CD4-positive, alpha-beta T cell treated with Interleukin-10 for 1 hour (primary cell): ENCODE results near the gene ZNF821.
"Not testable (repeated sequence)": the region's sequence is repeated elsewhere in the genome, so short reads cannot be mapped to it uniquely, and the experiment has no call there.

Experiments used
- DNase-seq: peaks from one replicate; pipeline ENCODE4 v3.0.0-alpha.2; 2020

ZNF821 gene, protein sequence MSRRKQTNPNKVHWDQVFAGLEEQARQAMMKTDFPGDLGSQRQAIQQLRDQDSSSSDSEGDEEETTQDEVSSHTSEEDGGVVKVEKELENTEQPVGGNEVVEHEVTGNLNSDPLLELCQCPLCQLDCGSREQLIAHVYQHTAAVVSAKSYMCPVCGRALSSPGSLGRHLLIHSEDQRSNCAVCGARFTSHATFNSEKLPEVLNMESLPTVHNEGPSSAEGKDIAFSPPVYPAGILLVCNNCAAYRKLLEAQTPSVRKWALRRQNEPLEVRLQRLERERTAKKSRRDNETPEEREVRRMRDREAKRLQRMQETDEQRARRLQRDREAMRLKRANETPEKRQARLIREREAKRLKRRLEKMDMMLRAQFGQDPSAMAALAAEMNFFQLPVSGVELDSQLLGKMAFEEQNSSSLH

DNA sequence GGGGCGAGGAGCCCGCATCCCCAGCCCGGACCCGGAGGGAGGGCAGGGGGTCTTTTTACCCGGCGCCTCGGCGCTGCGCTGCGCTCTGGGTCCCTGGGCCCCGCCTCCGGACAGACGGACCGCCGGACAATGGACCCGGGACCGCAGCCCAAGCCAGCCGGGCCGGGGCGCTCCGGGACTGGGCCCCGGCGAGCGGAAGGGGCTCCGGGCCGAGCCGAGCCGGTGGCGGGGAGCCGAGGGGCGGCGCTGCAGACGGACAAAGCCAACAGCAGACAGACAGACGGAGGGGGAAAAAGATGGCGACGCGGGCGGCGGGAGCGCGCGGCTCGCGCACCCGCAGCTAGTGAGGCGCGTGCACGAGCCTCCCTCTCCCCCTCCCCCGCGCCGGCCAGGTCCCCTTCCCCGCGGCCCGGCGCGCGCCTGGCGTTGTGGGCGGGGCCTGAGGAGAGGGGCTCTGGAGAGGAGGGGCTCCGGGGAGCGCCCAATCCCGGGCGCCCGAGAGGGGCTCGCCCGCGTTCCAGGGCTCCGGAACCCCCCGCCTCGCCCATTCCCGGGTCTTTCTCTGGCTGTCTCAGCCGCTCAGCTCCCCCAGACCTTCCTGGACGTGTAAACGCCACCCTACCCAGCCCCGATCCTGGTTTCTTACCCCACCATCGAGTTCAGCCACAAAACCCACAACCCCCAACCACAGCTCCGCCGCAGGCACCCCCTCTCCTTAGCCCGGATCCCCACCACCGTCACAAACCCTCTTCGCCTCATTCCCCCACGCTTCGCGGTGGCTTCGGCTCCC, at the start of gene ZNF821:
ZNF821 (minus strand) TSS at position 334 of the 790 bp plus-strand sequence. CDS start 4,236 bp downstream, outside the sequence.
- DNase-seq = peak; percentile 82

DNA sequence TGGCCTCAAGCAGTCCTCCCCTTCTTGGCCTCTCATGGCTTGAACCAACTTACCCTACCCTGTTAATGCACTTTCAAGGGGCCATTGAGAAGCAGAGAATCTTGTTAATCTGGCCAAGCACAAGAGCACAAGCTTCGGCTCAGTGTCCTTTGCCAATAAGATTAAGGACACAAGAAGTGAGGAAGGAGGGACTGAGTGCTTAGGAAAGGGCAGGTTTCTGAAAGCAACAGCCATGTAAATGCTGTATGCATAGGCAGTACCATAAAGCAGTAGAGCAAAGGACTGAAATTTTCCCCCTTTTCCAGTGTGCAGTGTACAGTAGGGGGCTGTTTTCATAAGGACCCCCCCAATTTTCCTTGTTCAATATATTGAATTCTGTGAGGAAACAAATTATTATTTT, 49.0 kb upstream of the ZNF821 start:
- DNase-seq = no peak

DNA sequence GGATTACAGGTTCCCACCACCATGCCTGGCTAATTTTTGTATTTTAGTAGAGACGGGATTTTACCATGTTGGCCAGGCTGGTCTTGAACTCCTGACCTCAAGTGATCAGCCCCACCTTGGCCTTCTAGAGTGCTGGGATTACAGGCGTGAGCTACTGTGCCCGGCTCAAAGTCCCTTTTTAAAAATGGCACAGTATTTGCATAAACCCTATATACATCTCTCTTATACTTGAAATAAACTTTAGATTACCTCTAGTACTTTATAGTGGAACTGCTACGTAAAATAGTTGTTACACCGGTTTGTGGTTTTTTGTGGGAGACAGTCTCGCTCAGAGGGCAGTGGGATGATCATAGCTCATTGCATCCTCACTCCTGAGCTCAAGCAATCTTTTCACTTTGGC, 47.6 kb upstream of the ZNF821 start:
- no peak for DNase-seq

DNA sequence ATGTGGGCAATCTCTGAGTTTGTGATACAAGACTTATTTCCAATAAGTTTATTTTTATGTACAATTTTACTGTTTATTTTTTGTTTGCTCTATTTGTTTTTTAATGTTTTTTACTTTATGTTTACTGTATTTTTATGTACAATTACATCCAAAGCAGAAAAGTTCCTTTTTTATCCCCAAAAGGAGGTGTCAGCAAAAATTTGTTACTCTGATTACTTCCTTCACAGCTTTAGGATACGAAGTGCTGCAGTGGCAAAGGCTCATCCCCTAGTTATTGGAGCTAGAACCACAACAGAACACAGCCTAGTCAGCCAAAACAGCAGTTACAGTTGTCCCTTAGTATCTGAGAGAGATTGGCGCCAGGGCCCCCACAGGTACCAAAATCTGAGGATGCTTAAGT, 47.0 kb upstream of the ZNF821 start:
- no peak for DNase-seq

DNA sequence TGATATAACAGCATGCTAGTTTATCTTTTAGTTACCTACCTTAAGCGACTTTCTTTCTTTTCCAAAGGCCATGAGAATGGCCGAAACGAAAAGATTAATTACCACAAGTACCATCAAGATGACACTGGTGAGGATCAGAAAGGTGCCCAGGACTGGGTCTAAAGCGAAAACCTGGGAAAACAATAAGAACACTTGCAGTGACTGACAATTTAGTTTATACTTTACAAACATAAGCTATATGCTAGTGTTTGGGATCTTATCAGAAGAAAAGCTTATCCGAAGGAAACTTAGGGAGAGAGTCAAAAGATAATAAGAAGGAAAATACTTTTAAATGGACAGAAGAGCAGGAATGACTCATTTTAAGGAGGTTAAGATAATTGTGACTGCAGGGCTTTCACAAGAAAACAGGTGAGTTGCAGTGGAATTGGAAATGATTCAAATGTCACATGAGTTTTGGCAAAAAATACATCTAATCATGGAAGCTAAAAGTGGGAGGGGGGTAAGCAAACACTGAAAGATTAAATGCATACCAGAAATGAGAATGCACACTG, 46.1 kb upstream of the ZNF821 start:
- no peak for DNase-seq

DNA sequence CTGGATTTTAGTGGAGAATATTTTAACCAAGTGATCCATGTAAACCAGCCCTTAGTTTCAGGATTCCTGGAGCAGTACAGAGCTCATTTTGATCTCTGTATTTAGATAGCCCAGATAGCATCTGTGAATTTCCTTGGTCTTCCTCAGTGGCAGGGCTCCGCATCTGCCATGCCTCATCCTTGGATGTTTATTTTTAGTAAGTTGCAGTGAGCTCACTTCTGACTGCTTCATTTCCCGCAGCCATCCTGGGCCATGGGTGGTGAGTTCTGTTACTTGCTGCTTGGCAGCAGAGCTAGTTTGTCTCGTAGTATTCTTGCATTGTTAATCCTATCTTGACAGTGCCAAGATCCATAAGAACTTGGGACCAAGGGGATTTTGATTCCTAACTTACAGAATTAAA, 45.1 kb upstream of the ZNF821 start:
- DNase-seq = no peak

DNA sequence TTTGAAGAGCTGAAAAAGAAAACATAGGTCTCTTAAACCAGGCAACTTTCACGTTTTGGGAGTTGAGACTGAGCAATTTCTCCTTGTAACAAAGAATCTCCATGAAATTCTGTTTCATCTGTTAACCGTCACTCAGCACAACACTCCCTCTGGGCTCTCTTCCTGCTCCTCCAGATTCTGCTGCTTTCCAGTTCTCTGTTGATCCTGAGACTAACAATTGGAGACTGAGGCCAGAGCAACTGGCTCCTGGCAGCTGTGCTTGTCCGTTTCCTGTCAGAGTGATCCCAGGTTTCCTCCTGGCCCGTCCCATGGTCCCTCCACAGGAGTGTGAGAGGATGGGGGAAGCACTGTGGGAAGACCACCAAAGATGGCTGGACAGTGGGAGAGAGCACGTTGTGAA, 43.8 kb upstream of the ZNF821 start:
- no peak for DNase-seq

DNA sequence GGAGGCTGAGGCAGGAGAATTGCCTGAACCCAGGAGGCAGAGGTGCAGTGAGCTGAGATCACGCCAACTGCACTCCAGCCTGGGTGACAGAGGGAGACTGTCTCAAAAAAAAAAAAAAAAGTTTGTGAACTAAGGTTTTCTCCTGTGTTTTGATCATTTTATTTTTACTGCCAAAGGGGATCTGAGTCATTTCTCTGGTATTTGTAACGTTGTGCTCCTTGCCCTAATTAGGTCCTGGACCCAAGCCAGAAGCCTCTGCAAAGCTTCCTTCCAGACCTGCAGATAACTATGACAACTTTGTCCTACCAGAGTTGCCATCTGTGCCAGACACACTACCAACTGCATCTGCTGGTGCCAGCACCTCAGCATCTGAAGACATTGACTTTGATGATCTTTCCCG, 43.4 kb upstream of the ZNF821 start:
- DNase-seq = no peak

DNA sequence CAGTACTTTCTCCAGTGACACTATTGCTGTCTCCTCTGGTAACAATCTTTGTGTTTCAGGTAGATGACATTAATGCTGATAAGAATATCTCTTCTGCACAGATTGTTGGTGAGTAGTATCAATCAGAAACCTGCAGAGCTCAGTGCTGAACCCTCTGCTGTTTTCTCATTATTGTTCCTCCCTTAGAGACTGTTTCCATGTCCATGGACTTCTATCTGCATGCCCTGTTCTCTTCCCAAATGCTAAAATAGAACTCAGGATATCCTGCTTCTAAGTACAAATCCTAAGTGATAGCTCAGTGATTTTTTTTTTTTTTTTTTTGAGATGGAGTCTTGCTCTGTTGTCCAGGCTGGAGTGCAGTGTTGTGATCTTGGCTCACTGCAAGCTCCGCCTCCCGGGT, 40.7 kb upstream of the ZNF821 start:
- DNase-seq = no peak

DNA sequence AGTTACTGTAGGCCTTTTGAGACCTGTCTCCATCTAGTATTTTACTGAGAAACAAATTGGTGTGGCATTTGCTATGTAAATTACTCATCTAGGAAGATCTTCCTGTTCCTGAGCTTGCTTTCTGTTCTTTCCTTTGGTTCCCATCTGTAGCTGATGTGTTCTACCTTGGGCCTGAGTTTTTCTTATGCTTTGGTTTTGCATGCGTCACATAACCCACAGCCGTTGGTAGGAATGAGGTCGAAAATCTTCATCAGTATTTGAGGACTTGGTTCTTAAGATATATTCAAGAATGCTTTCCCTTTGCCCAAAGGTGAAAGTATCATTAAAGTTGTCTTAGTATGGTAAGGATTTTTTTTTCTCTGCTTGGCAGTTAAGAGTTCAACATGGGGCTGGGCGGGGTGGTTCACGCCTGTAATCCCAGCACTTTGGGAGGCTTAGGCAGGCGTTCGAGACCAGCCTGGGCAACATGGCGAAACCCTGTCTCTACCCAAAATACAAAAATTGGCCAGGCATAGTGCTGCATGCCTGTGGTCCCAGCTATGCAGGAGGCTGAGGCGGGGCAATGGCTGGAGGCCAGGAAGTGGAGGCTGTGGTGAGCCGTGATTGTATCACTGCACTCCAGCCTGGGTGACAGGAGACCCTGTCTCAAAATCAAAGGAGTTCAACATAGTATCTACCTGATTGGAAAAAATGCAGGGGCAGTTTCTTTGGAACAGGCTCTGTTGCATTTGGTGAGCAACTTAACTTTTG, 40.1 kb upstream of the ZNF821 start:
- DNase-seq = no peak

DNA sequence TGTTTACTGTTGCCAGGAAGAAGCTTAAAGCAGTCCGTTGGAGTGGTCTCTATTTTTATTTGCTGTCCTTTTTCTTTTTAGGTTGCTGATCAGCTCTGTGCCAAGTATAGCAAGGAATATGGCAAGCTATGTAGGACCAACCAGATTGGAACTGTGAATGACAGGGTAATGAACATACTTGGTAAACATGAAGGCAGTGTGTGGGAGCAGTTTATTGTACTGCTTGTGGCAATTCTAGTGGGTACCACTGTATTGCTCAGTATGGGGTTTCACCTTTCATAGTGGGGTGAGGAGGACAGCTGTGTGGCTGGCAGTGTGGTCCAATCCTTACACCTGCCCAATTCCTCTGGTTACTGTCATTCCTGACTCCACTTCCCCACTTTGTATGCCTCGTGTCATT, 36.7 kb upstream of the ZNF821 start:
- DNase-seq = no peak

DNA sequence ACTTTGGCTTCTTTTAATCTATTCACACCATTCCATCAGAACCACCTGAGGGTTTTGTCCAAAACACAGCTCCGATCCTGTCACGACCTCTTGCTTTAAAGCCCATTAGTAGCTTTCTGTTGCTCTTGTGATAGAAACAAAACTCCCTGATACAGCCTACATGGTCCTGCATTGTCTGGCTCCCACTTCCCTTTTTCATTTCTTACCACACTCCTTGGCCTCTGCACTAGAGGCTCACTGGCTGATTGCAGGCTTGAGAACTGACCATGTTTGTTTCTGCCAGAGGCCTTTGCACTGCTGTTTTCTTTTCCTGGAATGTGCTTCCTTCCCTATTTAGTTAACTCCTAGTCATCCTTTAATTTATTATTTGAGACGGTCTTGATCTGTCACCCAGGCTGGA, 35.1 kb upstream of the ZNF821 start:
- no peak for DNase-seq

DNA sequence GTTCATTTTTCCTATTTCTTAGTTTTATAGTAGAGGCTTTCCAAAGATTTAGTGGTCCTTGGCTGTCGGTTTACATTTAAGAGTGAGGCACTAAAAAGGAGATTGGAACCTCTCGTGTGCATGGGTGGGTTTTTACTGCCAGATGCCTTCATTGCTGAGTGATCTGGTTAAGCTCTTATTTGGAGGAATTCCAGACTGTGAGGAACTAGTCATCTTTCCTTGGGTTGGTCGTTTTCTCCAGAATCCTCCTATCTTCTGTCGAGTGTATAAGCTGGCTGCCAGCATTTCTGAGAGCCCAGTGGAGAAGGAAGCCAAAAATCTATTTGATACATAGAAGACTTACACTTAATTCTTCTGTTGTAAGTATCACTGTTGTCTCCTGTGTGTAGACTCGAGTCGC, 33.9 kb upstream of the ZNF821 start:
- DNase-seq = no peak

DNA sequence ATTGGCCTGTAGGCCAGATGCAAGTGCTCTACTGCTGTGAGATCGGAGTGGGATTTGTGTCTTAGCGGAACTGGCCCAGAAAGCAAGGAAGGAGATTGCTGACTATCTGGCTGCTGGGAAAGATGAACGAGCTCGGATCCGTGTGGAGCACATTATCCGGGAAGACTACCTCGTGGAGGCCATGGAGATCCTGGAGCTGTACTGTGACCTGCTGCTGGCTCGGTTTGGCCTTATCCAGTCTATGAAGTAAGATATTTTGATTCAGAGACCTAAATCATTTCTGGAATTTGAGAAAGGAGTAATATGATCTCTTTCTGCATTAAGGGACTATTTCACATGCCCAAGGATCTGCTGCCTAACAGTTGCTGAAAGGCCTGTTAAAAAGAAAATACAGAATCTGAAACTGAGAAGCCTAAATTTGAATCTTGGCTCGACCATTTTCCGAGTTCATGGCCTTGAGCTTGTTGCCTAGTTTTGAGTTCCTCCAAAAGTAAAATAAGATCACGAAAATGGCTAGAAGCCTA, 32.5 kb upstream of the ZNF821 start:
- DNase-seq = no peak

DNA sequence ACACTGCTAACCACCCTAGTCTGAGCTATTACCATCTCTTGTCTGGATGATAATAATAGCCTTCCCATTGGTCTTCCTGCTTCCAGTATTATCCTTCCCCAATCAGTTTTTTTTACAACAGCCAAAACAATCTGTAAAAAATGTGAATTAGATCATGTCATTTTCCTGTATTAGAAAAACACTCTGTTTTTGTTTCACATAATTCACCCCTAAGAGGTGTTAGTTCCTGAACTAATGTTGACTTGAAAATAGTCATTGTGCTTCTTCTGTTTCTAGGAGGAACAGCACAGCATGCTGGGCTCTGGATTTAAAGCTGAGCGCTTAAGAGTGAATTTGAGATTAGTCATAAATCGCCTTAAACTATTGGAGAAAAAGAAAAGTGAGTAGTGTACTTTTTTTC, 31.4 kb upstream of the ZNF821 start:
- no peak for DNase-seq

DNA sequence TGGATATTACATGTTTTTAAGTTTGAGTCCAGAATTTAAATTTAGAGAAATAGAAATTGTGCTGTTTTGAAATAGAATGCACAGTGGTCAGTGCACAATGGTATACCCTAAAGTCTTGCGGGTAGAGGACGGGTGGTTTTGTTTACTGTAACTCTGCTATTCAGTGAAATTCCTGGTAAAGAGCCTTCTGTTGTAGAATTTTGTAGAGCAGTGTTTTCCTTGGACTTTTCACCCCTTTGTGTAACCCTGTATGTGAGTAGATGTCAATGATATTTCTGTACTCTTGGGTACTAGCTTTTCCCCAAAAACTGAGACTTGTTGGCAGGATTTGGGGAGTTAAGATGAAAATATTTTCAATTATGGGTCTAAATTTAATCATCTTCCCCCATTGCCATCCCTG, 30.8 kb upstream of the ZNF821 start:
- DNase-seq = no peak

DNA sequence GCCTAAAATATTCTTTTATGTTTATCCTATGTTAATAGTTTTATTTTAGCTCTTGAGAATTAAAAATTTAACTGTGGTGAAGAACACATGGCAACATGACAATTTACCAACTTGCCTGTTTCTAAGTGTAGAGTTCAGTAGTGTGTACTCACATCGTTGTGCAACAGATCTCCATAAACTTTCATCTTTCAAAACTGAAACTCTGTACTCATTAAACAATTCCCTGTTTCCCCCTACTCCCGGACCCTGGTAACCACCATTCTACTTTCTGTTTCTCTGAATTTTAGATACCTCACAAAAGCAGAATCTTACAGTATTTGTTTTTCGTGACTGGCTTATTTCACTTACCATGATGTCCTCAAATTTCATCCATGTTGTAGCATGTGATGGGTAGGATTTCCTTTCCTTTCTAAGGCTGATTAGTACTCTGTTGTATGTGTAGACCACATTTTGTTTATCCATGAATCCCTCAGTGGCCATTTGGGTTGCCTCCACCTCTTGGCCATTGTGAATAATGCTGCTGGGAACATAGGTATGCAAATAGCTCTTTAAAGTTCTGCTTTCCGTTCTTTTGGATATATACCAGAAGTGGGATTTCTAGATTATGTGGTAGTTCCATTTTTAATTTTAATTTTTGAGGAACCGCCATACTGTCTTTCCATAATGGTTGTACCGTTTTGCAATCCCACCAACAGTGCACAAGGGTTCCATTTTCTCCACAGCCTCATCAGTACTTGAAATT, 28.7 kb upstream of the ZNF821 start:
- no peak for DNase-seq

DNA sequence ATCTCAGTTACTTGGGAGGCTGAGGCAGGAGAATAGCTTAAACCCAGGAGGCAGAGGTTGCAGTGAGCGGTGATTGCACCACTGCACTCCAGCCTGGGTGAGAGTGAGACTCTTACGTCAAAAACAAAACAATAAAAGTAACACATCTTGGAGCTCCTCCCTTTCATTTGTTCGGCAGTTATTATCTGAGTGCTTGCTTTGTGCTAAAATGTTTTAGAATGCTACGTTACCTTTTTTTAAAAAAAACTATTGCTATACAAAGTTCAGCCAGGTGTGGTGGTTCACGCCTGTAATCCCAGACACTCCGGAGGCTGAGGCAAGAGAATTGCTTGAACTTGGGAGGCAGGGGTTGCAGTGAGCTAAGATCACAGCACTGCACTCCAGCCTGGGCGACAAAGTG, 27.1 kb upstream of the ZNF821 start:
- no peak for DNase-seq

DNA sequence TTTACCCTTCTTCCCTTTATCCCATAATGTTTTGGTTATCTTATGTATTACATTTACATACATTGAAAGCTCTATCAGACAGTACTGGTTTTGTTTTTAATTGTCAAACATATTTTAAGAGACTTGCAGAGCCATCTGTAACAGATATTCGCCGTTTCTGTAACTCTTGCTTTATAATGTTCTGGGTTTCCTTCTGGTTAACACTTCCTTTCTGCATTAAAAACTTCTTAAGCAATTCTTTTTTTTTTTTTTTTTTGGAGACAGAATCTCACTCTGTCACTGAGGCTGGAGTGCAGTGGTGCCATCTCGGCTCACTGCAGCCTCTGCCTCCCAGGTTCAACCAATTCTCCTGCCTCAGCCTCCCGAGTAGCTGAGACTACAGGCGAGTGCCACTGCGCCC, 21.8 kb upstream of the ZNF821 start:
- not testable (repeated sequence) for DNase-seq

DNA sequence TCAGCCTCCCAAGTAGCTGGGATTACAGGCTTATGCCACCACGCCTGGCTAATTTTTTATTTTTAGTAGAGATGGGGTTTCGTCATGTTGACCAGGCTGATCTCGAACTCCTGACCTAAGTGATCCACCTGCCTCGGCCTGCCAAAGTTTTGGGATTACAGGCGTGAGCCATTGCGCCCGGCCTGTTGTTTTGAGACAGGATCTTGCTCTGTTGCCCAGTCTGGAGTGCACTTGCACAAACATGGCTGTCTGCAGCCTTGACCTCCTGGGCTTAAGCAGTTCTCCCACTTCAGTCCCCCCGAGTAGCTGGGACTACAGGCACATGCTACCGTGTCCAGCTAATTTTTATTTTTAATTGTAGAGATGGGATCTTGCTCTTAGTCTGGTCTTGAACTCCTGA, 20.3 kb upstream of the ZNF821 start:
- DNase-seq = no peak

DNA sequence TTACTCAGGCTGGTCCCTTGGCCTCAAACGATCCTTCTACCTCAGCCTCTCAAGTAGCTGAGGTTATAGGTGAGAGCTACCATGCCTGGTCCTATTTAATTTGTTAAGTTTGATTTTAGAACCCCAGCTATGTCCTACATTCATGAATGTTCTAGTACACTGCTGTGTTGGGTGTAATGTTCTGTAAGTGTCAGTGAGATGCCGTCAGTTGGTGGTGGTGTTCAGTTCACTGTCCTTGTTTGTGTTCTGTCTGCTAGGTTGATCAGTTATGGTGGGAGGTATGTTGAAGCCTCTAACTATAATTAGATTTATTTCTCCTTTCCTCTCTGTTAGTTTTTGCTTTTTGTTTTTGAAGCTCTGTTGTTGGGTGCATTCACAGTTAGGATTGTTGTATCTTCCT, 19.6 kb upstream of the ZNF821 start:
- DNase-seq = no peak

DNA sequence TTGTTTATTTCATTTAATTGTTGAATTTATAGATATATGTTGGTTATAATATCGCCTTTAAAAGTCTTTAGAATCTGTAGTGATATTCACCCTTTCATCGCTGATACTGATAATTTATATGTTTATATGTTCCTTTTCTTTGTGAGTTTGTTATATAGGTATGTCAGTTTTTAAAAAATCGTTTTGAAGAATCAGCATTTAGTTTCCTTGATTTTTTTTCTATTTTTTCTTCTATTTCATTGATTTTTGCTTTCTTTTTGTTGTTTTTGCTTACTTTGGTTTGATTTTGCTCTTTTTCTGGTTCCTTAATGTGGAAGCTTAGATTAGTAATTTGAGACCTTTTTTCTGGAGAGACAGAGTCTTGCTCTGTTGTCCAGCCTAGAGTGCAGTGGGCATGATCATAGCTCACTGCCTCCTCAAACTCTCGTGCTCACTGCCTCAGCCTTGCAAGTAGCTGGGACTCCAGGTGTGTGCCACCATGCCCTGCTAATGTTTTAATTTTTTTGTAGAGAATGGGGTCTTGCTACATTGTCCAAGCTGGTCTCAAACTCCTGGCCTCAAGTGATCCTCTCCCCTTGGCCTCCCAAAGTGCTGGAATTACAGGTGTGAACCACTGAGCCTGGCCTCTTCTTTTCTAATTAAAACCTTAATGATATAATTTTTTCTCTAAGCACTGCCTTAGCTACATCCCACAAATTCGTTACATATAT, 18.8 kb upstream of the ZNF821 start:
- DNase-seq = no peak
